ENCODE data around the gene PTPRD.

DNA sequence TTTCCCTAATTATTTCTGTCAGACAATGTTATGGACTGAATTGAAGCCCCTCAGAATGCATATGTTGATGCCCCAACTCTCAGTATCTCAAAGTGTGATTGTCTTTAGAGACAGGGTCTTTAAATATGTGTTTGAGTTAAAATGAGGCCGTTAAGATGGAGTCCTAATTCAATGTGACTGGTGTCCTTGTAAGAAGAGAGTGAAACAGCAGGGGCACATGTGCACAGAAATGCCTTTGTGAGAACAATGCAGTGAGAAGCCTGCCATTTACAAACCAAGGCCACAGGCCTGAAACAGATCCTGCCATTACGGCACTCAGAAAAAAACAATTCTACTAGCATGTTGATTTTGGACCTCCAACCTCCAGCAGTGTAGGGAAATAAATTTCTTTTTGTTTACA is 2330.3 kb downstream of the PTPRD start:
- TF ChIP-seq CTCF (IDR thresholded peaks at IDR 0.05 in 4 of 5, conservative IDR thresholded peaks at IDR 0.05 in 1 of 5), result no peak
- no peak for TF ChIP-seq POLR2A (IDR thresholded peaks at IDR 0.05)
